PC-3 (cell line): ENCODE measurements around the gene ST6GALNAC1. TPM values are rescaled to one million over a fixed set of nuclear protein-coding genes. Genes with fewer than 3 reads are reported as not detected.
A peak's percentile ranks its signal among the peaks of the same experiment; 100 is the strongest.

Experiments used
- ATAC-seq: fragments of 200-7000 bp; cut with Tn5 transposase; 2 replicates; pipeline ENCODE4 v1.9.1; 2020; ENCODE audit warnings: mild to moderate bottlenecking, moderate library complexity
- BruUV-seq: library from RNA; stranded (reverse); fragments of 400-500 nt; replicated peaks from 2 replicates; lab custom pipeline; 2021; lab: Mats Ljungman, UMichigan
- CTCF ChIA-PET: fragments of 300-600 bp; sonication (Branson Sonifier 250); formaldehyde crosslinking; loops from one replicate; lab custom pipeline; 2022; ENCODE audit warnings: antibody characterized with exemption; lab: Charles Lee
- POLR2A ChIA-PET: fragments of 300-600 bp; sonication (Branson Sonifier 250); formaldehyde crosslinking; loops from one replicate; lab custom pipeline; 2022; ENCODE audit warnings: antibody characterized with exemption; ENCODE audit not compliant: unreplicated experiment; lab: Charles Lee
- DNase-seq: peaks from one replicate; pipeline ENCODE4 v3.0.0-alpha.2; 2015
- H2AFZ ChIP-seq: fragments of 300-600 bp; sonication (generic); 2 replicates; pipeline ENCODE4 v1.6.0; 2016; ENCODE audit warnings: antibody characterized with exemption, low read length
- H3F3A ChIP-seq: fragments of 300-600 bp; sonication (generic); one replicate; pipeline ENCODE4 v1.6.0; 2017; ENCODE audit warnings: antibody characterized with exemption, low read length, control low read depth, mild to moderate bottlenecking; ENCODE audit not compliant: unreplicated experiment
- H3K27ac ChIP-seq: fragments of 300-600 bp; sonication (generic); 2 replicates; pipeline ENCODE4 v1.5.1; 2016; ENCODE audit warnings: mild to moderate bottlenecking, low read length
- H3K27me3 ChIP-seq: fragments of 300-600 bp; sonication (generic); 2 replicates; pipeline ENCODE4 v1.6.1; 2016; ENCODE audit warnings: low read length, mixed read lengths
- H3K36me3 ChIP-seq: fragments of 300-600 bp; sonication (generic); 2 replicates; pipeline ENCODE4 v1.6.1; 2016; ENCODE audit warnings: low read depth, mixed run types, low read length, mixed read lengths
- H3K4me1 ChIP-seq: fragments of 300-600 bp; sonication (generic); 2 replicates; pipeline ENCODE4 v1.5.1; 2016; ENCODE audit warnings: low read length; ENCODE audit not compliant: insufficient read depth
- H3K4me2 ChIP-seq: fragments of 300-600 bp; sonication (generic); 2 replicates; pipeline ENCODE4 v1.6.0; 2016; ENCODE audit warnings: low read length
- H3K4me3 ChIP-seq: fragments of 300-600 bp; sonication (generic); 2 replicates; pipeline ENCODE4 v1.5.1; 2016; ENCODE audit warnings: mild to moderate bottlenecking, low read length, mixed read lengths
- H3K79me2 ChIP-seq: fragments of 300-600 bp; sonication (generic); 2 replicates; pipeline ENCODE4 v1.6.1; 2017; ENCODE audit warnings: low read length, mixed read lengths
- H3K9ac ChIP-seq: fragments of 300-600 bp; sonication (generic); 2 replicates; pipeline ENCODE4 v1.6.0; 2016; ENCODE audit warnings: mild to moderate bottlenecking, low read length
- H3K9me2 ChIP-seq: fragments of 300-600 bp; sonication (generic); replicated peaks from 2 replicates; pipeline ENCODE4 v1.6.1; 2016; ENCODE audit warnings: mixed run types, low read length, mixed read lengths
- H3K9me3 ChIP-seq: fragments of 300-600 bp; sonication (generic); 2 replicates; pipeline ENCODE4 v1.6.1; 2016; ENCODE audit warnings: low read length, mixed read lengths
- H4K20me1 ChIP-seq: fragments of 300-600 bp; sonication (generic); 2 replicates; pipeline ENCODE4 v1.6.1; 2016; ENCODE audit warnings: low read length, mixed read lengths
- CTCF ChIP-seq: fragments of 300-600 bp; sonication (generic); conservative IDR thresholded peaks from 2 replicates; pipeline ENCODE4 v1.5.1; 2017; ENCODE audit warnings: antibody characterized with exemption, low read depth, mild to moderate bottlenecking, low read length
- EZH2 ChIP-seq: fragments of 300-600 bp; sonication (generic); IDR thresholded peaks from one replicate; pipeline ENCODE4 v1.6.1; 2017; ENCODE audit warnings: antibody characterized with exemption, mild to moderate bottlenecking, low read length; ENCODE audit not compliant: unreplicated experiment
- EZH2phosphoT487 ChIP-seq: fragments of 300-600 bp; sonication (generic); IDR thresholded peaks from 2 replicates; pipeline ENCODE4 v1.6.1; 2018; ENCODE audit warnings: mild to moderate bottlenecking, antibody characterized with exemption, low read length, borderline replicate concordance
- intact Hi-C: fragments of 100-400 bp; cut with micrococcal nuclease; formaldehyde crosslinking; loops from 2 replicates; pipeline ENCODE4 v1.9.0; 2023
- total RNA-seq: library from RNA; depleted of rRNA; stranded (reverse); fragments of >200 nt; gene quantifications from 2 replicates; pipeline ENCODE4 v1.2.3, GENCODE V29; 2014

Gene ST6GALNAC1
- total RNA-seq, 1 experiment from 2014 or later, result 4.1 TPM

GRCh38 chr17:76673729-76674128 is 30.2 kb upstream of the ST6GALNAC1 start:
- Histone ChIP-seq H3K36me3 (no peaks in the 10 kb centered on the region), H3K27me3 (no peaks in the 10 kb centered on the region), H3K9ac (no peak overlapping the region), H3K27ac (no peak overlapping the region), H4K20me1 (no peaks in the 10 kb centered on the region), H2AFZ (no peak overlapping the region), H3F3A (no peaks in the 10 kb centered on the region), H3K4me1 (peaks cover 14% of the 10 kb centered on the region), H3K9me3 (no peaks in the 10 kb centered on the region), H3K79me2 (no peaks in the 10 kb centered on the region), H3K4me3 (no peak overlapping the region), H3K4me2 (no peak overlapping the region), H3K9me2 (no peaks in the 10 kb centered on the region)
- intact Hi-C loops, result loop anchor here (5.0 kb wide), 3 partner anchors 39 to 116 kb away; partner anchors contain the start of gene MXRA7
- DNase-seq (no peak), ATAC-seq (no peak)
- BruUV-seq, result no TSS peak
- TF ChIP-seq EZH2 (no peak), CTCF (no peak), EZH2phosphoT487 (no peak)
- POLR2A ChIA-PET, result interaction anchor here (0.6 kb wide), 1 partner anchor 1279 kb away, joined by 4 read pairs; no protein-coding TSS in a partner anchor
- CTCF ChIA-PET, result no interaction called here

- no peaks in the 10 kb centered on the region for H3F3A ChIP-seq
- no peaks in the 10 kb centered on the region for H3K36me3 ChIP-seq
- peak overlapping the region; percentile 77; the same call in 1 of the 2 replicates for H3K9ac ChIP-seq
- TF ChIP-seq CTCF, result no peak
- no peak for TF ChIP-seq EZH2phosphoT487
- TF ChIP-seq EZH2, result no peak
- no peaks in the 10 kb centered on the region for H3K9me3 ChIP-seq
- no peak for ATAC-seq
- DNase-seq, result no peak
- ChIA-PET POLR2A (no interaction called here), CTCF (no interaction called here)
- no peak overlapping the region for H2AFZ ChIP-seq
- peak overlapping the region; percentile 85 for H3K4me2 ChIP-seq
- H3K79me2 ChIP-seq, result no peaks in the 10 kb centered on the region
- H3K27me3 ChIP-seq, result no peaks in the 10 kb centered on the region
- H3K9me2 ChIP-seq, result no peaks in the 10 kb centered on the region
- no TSS peak for BruUV-seq
- intact Hi-C loops, result loop anchor here (5.0 kb wide), 3 partner anchors 39 to 116 kb away; partner anchors contain the start of gene MXRA7
- peak overlapping the region; percentile 72; the same call in 1 of the 2 replicates for H3K4me3 ChIP-seq
- H3K4me1 ChIP-seq, result peaks cover 14% of the 10 kb centered on the region
- H4K20me1 ChIP-seq, result no peaks in the 10 kb centered on the region
- H3K27ac ChIP-seq, result no peak overlapping the region
Observed at GRCh38 chr17:76672892-76673291, 29.3 kb upstream of the ST6GALNAC1 start.

GRCh38 chr17:76672270-76672851 is 28.8 kb upstream of the ST6GALNAC1 start:
- no peaks in the 10 kb centered on the region for H3K79me2 ChIP-seq
- no peaks in the 10 kb centered on the region for H3K27me3 ChIP-seq
- no peaks in the 10 kb centered on the region for H4K20me1 ChIP-seq
- peak overlapping the region; percentile 77 for H3K9ac ChIP-seq
- DNase-seq (peak; percentile 36), ATAC-seq (peak; percentile 23)
- POLR2A ChIA-PET, result interaction anchor here (0.6 kb wide), 1 partner anchor 115 kb away, joined by 3 read pairs; no protein-coding TSS in a partner anchor
- intact Hi-C loops, result loop anchor here (5.0 kb wide), 3 partner anchors 40 to 115 kb away; partner anchors contain the start of gene MXRA7
- BruUV-seq, result TSS peak; percentile 96
- H3K4me3 ChIP-seq, result peak overlapping the region; percentile 72
- no peaks in the 10 kb centered on the region for H3K9me2 ChIP-seq
- no peaks in the 10 kb centered on the region for H3F3A ChIP-seq
- H3K4me1 ChIP-seq, result peaks cover 14% of the 10 kb centered on the region
- CTCF ChIA-PET, result interaction anchor here (0.5 to 1.4 kb wide), 3 partner anchors 9 to 264 kb away, joined by 3 to 12 read pairs (median 3); no protein-coding TSS in a partner anchor
- peak overlapping the region; percentile 85 for H3K4me2 ChIP-seq
- H3K27ac ChIP-seq, result peak overlapping the region; percentile 33
- TF ChIP-seq EZH2 (no peak), CTCF (no peak), EZH2phosphoT487 (no peak)
- no peaks in the 10 kb centered on the region for H3K36me3 ChIP-seq
- H2AFZ ChIP-seq, result peak overlapping the region; percentile 82
- H3K9me3 ChIP-seq, result no peaks in the 10 kb centered on the region
